Fibroblast of lung (primary cell): Measurements from ENCODE around the gene EVA1B. TPM values are rescaled to one million over a fixed set of nuclear protein-coding genes. Genes with fewer than 3 reads are reported as not detected.

Source experiments
- DNase-seq, 2 donors: peaks; one replicate each; pipeline versions ENCODE4 v3.0.0 to v3.0.0-alpha.2; 2010; ENCODE audit warnings: low read depth in 2 of 2
- H2AFZ ChIP-seq: 2 replicates; pipeline ENCODE4 v1.5.1; 2012; ENCODE audit warnings: low read length, control low read depth, inconsistent platforms
- H3K27ac ChIP-seq: 2 replicates; pipeline ENCODE4 v1.5.1; 2011; ENCODE audit warnings: low read length, control low read depth; ENCODE audit not compliant: insufficient read depth
- H3K27me3 ChIP-seq: 2 replicates; pipeline ENCODE4 v1.5.1; 2011; ENCODE audit warnings: mild to moderate bottlenecking, low read length; ENCODE audit not compliant: control insufficient read depth, insufficient read depth
- H3K36me3 ChIP-seq: 2 replicates; pipeline ENCODE4 v1.5.1; 2011; ENCODE audit warnings: low read length; ENCODE audit not compliant: control insufficient read depth, insufficient read depth
- H3K4me1 ChIP-seq: 2 replicates; pipeline ENCODE4 v1.5.1; 2011; ENCODE audit warnings: low read length; ENCODE audit not compliant: control insufficient read depth, insufficient read depth; ENCODE audit errors: extremely low read depth
- H3K4me2 ChIP-seq: 2 replicates; pipeline ENCODE4 v1.5.1; 2011; ENCODE audit warnings: low read length, control low read depth; ENCODE audit not compliant: insufficient read depth; ENCODE audit errors: extremely low read depth
- H3K4me3 ChIP-seq, 4 experiments: fragments of 200-600 bp in 1 of 4; sonication (generic) in 1 of 4; replicated peaks in 1 of 4; 2 replicates each; pipeline ENCODE4 v1.5.1; 2011 to 2016; ENCODE audit warnings: low read length in 4 of 4, low read depth in 3 of 4, mild to moderate bottlenecking in 3 of 4, control low read depth in 2 of 4, inconsistent platforms in 1 of 4, mixed read lengths in 1 of 4; ENCODE audit not compliant: insufficient read depth in 1 of 4; ENCODE audit errors: control extremely low read depth in 1 of 4
- H3K79me2 ChIP-seq: 2 replicates; pipeline ENCODE4 v1.5.1; 2012; ENCODE audit warnings: mild to moderate bottlenecking, low read length, inconsistent platforms; ENCODE audit not compliant: control insufficient read depth, insufficient read depth
- H3K9ac ChIP-seq: 2 replicates; pipeline ENCODE4 v1.5.1; 2011; ENCODE audit warnings: mild to moderate bottlenecking, low read length, control low read depth; ENCODE audit not compliant: insufficient read depth
- H3K9me3 ChIP-seq: 2 replicates; pipeline ENCODE4 v1.5.1; 2012; ENCODE audit warnings: low read depth, low read length; ENCODE audit not compliant: control insufficient read depth, insufficient read depth
- H4K20me1 ChIP-seq: 2 replicates; pipeline ENCODE4 v1.5.1; 2011; ENCODE audit warnings: low read length; ENCODE audit not compliant: control insufficient read depth, insufficient read depth; ENCODE audit errors: extremely low read depth
- CTCF ChIP-seq, 2 donors: IDR thresholded peaks in 1 of 2; conservative IDR thresholded peaks in 1 of 2; 1 replicate in 1 of 2; 2 replicates in 1 of 2; pipeline ENCODE4 v1.5.1; 2011 to 2012; ENCODE audit warnings: low read length in 2 of 2, control low read depth in 1 of 2, inconsistent platforms in 1 of 2, low read depth in 1 of 2, mild to moderate bottlenecking in 1 of 2
- EZH2 ChIP-seq: IDR thresholded peaks from 2 replicates; pipeline ENCODE4 v1.5.1; 2012; ENCODE audit warnings: low read length, control low read depth, mild to moderate bottlenecking; ENCODE audit errors: missing control alignments
- polyA plus RNA-seq, 2 donors: library from polyadenylated mRNA; depleted of rRNA in 1 of 2; stranded (reverse) in 1 of 2; unstranded in 1 of 2; fragments of >200 nt; gene quantifications; 2 replicates each; pipeline ENCODE4 v1.2.1, GENCODE V29; 2011 to 2012; ENCODE audit warnings: missing spikeins in 1 of 2
- total RNA-seq: library from RNA; depleted of rRNA; stranded (reverse); fragments of >200 nt; gene quantifications from 2 replicates; pipeline ENCODE4 v1.2.1, GENCODE V29; 2014

The EVA1B gene
- total and polyA plus RNA-seq, 2 donors (not counting 1 experiment from before 2014, with no cell fraction given) = 27.1 to 199 TPM

- H3K4me1 ChIP-seq = peaks cover 6% of the 10 kb centered on the region
- TF ChIP-seq CTCF (conservative IDR thresholded peaks at IDR 0.05 in 1 of 2, IDR thresholded peaks at IDR 0.05 in 1 of 2; ENCODE audit: low read depth in 1 of 2, low read length in 2 of 2) (no peak), EZH2 (no peak)
- H2AFZ ChIP-seq = no peak overlapping the region
- no peaks in the 10 kb centered on the region for H3K27me3 ChIP-seq
- H3K9ac ChIP-seq = no peak overlapping the region
- peaks cover 30% of the 10 kb centered on the region for H3K79me2 ChIP-seq
- no peaks in the 10 kb centered on the region for H4K20me1 ChIP-seq
- peaks cover 32% of the 10 kb centered on the region for H3K36me3 ChIP-seq
- H3K9me3 ChIP-seq = no peaks in the 10 kb centered on the region
- H3K4me3 ChIP-seq = no peak overlapping the region
- DNase-seq = no peak
- no peak overlapping the region for H3K27ac ChIP-seq
- H3K4me2 ChIP-seq = no peak overlapping the region
Observed at GRCh38 chr1:36287595-36287994, 35.9 kb downstream of the EVA1B start.

- H3K27me3 ChIP-seq = no peaks in the 10 kb centered on the region
- H3K36me3 ChIP-seq = peaks cover 29% of the 10 kb centered on the region
- H3K9ac ChIP-seq = no peak overlapping the region
- H3K9me3 ChIP-seq = no peaks in the 10 kb centered on the region
- H3K27ac ChIP-seq = no peak overlapping the region
- peaks cover 33% of the 10 kb centered on the region for H3K79me2 ChIP-seq
- H2AFZ ChIP-seq = no peak overlapping the region
- H3K4me3 ChIP-seq = no peak overlapping the region
- no peaks in the 10 kb centered on the region for H4K20me1 ChIP-seq
- H3K4me1 ChIP-seq = peaks cover 6% of the 10 kb centered on the region
- no peak for TF ChIP-seq EZH2
- no peak for TF ChIP-seq CTCF (conservative IDR thresholded peaks at IDR 0.05 in 1 of 2, IDR thresholded peaks at IDR 0.05 in 1 of 2; ENCODE audit: low read depth in 1 of 2, low read length in 2 of 2)
- no peak overlapping the region for H3K4me2 ChIP-seq
- no peak for DNase-seq
Observed at GRCh38 chr1:36286802-36287201, 36.6 kb downstream of the EVA1B start.

GRCh38 chr1:36285443-36286101, 37.9 kb downstream of the EVA1B start:
- no peak overlapping the region for H3K27ac ChIP-seq
- no peak for TF ChIP-seq EZH2
- peak; percentile 68 to 73 for TF ChIP-seq CTCF (conservative IDR thresholded peaks at IDR 0.05 in 1 of 2, IDR thresholded peaks at IDR 0.05 in 1 of 2; ENCODE audit: low read depth in 1 of 2, low read length in 2 of 2)
- peak; percentile 84 to 94 for DNase-seq
- H3K4me1 ChIP-seq = peaks cover 3% of the 10 kb centered on the region
- H3K4me3 ChIP-seq = no peak overlapping the region
- H3K9ac ChIP-seq = no peak overlapping the region
- peaks cover 24% of the 10 kb centered on the region for H3K36me3 ChIP-seq
- no peak overlapping the region for H3K4me2 ChIP-seq
- H3K79me2 ChIP-seq = peaks cover 38% of the 10 kb centered on the region
- no peaks in the 10 kb centered on the region for H3K9me3 ChIP-seq
- H4K20me1 ChIP-seq = no peaks in the 10 kb centered on the region
- no peaks in the 10 kb centered on the region for H3K27me3 ChIP-seq
- H2AFZ ChIP-seq = no peak overlapping the region
